Spleen (tissue), 11 donors: ENCODE data around the gene NAALADL2. TPM values are rescaled to one million over a fixed set of nuclear protein-coding genes. Genes with fewer than 3 reads are reported as not detected.

Experiments
- DNase-seq: peaks from one replicate; pipeline ENCODE4 v3.0.0-alpha.2; 2020
- H3K27ac ChIP-seq, 8 donors: fragments of 200-600 bp; sonication (generic) in 7 of 8; 1 replicate in 4 of 8; 2 replicates in 4 of 8; pipeline versions ENCODE4 v1.5.0 to v1.8.0; 2016 to 2021; ENCODE audit warnings: inconsistent platforms in 4 of 8, mild to moderate bottlenecking in 4 of 8, moderate library complexity in 1 of 8
- H3K27me3 ChIP-seq, 7 donors: fragments of 200-600 bp; sonication (generic) in 6 of 7; replicated peaks in 1 of 7; 1 replicate in 4 of 7; 2 replicates in 3 of 7; pipeline versions ENCODE4 v1.5.0 to v1.8.0; 2016 to 2021; ENCODE audit warnings: inconsistent platforms in 3 of 7, mild to moderate bottlenecking in 1 of 7
- H3K36me3 ChIP-seq, 6 donors: fragments of 200-600 bp; sonication (generic) in 5 of 6; 1 replicate in 4 of 6; 2 replicates in 2 of 6; pipeline versions ENCODE4 v1.5.0 to v1.8.0; 2016 to 2021; ENCODE audit warnings: inconsistent platforms in 2 of 6
- H3K4me1 ChIP-seq, 6 donors: fragments of 200-600 bp; sonication (generic) in 5 of 6; 1 replicate in 3 of 6; 2 replicates in 3 of 6; pipeline versions ENCODE4 v1.5.0 to v1.8.0; 2016 to 2021; ENCODE audit warnings: inconsistent platforms in 3 of 6
- H3K4me3 ChIP-seq, 8 donors: fragments of 200-600 bp; sonication (generic) in 7 of 8; 1 replicate in 4 of 8; 2 replicates in 4 of 8; pipeline versions ENCODE4 v1.5.0 to v1.8.0; 2016 to 2021; ENCODE audit warnings: inconsistent platforms in 4 of 8, mild to moderate bottlenecking in 4 of 8, moderate library complexity in 2 of 8
- H3K9me3 ChIP-seq, 8 donors: fragments of 200-600 bp; sonication (generic) in 7 of 8; 1 replicate in 4 of 8; 2 replicates in 4 of 8; pipeline versions ENCODE4 v1.5.0 to v1.8.0; 2016 to 2021; ENCODE audit warnings: inconsistent platforms in 4 of 8
- POLR2A ChIP-seq, 3 donors: fragments of 450-650 bp; IDR thresholded peaks; one replicate each; pipeline ENCODE4 v1.5.1; 2017; ENCODE audit warnings: antibody characterized with exemption in 3 of 3, mild to moderate bottlenecking in 1 of 3
- POLR2AphosphoS5 ChIP-seq, 3 donors: sonication (generic); formaldehyde crosslinking; IDR thresholded peaks; one replicate each; pipeline ENCODE4 v1.5.1; 2017; ENCODE audit warnings: antibody characterized with exemption in 3 of 3
- WGBS, 5 donors: extraction: QIAGEN DNeasy Blood & Tissue Kit in 3 of 5; methylation state at CpG; one replicate each; pipeline versions ENCODE4 v1.1.5 to v1.1.7; 2013 to 2018; 5-methylcytosine and 5-hydroxymethylcytosine counted together
- intact Hi-C: fragments of 100-400 bp; cut with DNase I; formaldehyde crosslinking; loops from one replicate; pipeline ENCODE4 v1.15.0; 2023; ENCODE audit warnings: low total_unique reads
- polyA plus RNA-seq, 3 donors: library from polyadenylated mRNA; stranded (reverse); fragments of 200-250 nt; gene quantifications; one replicate each; pipeline ENCODE4 v1.2.1, GENCODE V29; 2013
- total RNA-seq, 7 donors: library from RNA; depleted of rRNA in 3 of 7; stranded (reverse); fragments of >200 nt in 3 of 7; fragmentation: NEBNext Ultra II Directional in 4 of 7; extraction: Animal tissue kit (Norgen Biotek cat#: 25700) in 4 of 7; gene quantifications; one replicate each; pipeline versions ENCODE4 v1.1.0 to v1.2.1, GENCODE V29; 2016 to 2021
- TF ChIP-seq, protein P1 (sequence below), 11 experiments: fragments of 200-600 bp in 7 of 11; fragments of 450-650 bp in 4 of 11; sonication (generic) in 4 of 11; IDR thresholded peaks in 8 of 11; conservative IDR thresholded peaks in 3 of 11; 1 replicate in 7 of 11; 2 replicates in 4 of 11; pipeline versions ENCODE4 v1.4.0 to v1.8.0; 2016 to 2021; ENCODE audit warnings: antibody characterized with exemption in 11 of 11, inconsistent platforms in 4 of 11, mild to moderate bottlenecking in 1 of 11
- donor health status: healthy with polysubstance abuse.
- donor health status: DM: no; HTN: no; CAD: no; lungs with moderate emphysema.
- donor health status: DM: no; HTN: no; CAD: no.
- donor health status: Bipolar disorder and iron deficiency.
- donor health status: healthy.
- donor health status: DM: no; HTN: no; CAD: no.
- donor health status: DM: yes; HTN: yes; CAD: no.

NAALADL2 gene
- total and polyA plus RNA-seq, 10 donors: 0.09 to 14.4 (median 6.4) TPM

DNA sequence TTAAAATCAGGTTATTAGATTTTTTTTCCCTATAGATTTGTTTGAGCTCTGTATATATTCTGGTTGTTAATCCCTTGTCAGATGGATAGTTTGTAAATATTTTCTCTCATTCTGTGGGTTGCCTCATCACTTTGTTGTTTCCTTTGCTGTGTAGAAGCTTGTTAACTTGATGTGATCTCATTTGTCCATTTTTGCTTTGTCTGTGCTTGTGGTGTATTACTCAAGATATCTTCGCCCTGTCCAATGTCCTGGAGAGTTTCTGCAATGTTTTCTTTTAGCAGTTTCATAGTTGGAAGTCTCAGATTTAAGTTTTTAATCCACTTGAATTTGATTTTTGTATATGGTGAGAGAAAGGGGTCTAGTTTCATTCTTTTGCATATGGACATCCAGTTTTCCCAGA, 699.1 kb downstream of the NAALADL2 start:
- no peaks in the 10 kb centered on the region for H3K4me1 ChIP-seq
- no peaks in the 10 kb centered on the region for H3K36me3 ChIP-seq
- H3K27me3 ChIP-seq: no peaks in the 10 kb centered on the region
- TF ChIP-seq, protein P1, sequence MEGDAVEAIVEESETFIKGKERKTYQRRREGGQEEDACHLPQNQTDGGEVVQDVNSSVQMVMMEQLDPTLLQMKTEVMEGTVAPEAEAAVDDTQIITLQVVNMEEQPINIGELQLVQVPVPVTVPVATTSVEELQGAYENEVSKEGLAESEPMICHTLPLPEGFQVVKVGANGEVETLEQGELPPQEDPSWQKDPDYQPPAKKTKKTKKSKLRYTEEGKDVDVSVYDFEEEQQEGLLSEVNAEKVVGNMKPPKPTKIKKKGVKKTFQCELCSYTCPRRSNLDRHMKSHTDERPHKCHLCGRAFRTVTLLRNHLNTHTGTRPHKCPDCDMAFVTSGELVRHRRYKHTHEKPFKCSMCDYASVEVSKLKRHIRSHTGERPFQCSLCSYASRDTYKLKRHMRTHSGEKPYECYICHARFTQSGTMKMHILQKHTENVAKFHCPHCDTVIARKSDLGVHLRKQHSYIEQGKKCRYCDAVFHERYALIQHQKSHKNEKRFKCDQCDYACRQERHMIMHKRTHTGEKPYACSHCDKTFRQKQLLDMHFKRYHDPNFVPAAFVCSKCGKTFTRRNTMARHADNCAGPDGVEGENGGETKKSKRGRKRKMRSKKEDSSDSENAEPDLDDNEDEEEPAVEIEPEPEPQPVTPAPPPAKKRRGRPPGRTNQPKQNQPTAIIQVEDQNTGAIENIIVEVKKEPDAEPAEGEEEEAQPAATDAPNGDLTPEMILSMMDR (IDR thresholded peaks at IDR 0.05 in 8 of 11, conservative IDR thresholded peaks at IDR 0.05 in 3 of 11): no peak
- TF ChIP-seq POLR2AphosphoS5 (IDR thresholded peaks at IDR 0.05): no peak
- no peak for TF ChIP-seq POLR2A (IDR thresholded peaks at IDR 0.05)
- no peak overlapping the region for H3K4me3 ChIP-seq
- H3K27ac ChIP-seq: no peak overlapping the region
- intact Hi-C loops: no loop called here
- H3K9me3 ChIP-seq: peaks cover 0 to 28% (median 5%) of the 10 kb centered on the region in 8 donors
- 54 to 77% (median 70%) methylated on average over 1 of the region's 1 CpG for WGBS, 5 donors
- DNase-seq: no peak

DNA sequence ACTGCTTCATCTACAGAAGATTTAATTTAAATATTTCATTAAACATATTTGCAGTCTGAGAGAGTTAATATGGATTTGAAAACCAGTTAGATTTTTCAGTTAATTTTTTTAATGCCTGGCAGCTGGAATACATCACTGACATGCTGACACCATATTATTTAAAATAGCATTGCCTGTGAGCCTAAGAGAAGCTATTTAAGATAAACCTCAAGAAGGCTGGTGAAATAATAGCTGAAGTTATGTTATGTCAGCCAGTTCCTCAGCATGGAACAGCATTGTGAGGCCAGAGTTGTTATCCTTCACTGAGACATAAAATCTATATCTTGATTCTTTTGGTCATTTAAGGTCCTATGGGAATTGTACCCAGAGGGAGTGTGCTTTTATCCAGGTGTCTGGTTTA, 705.2 kb downstream of the NAALADL2 start:
- Histone ChIP-seq H3K4me1 (no peaks in the 10 kb centered on the region), H3K9me3 (peaks cover 0 to 13% (median 3%) of the 10 kb centered on the region in 8 donors), H3K4me3 (no peak overlapping the region), H3K36me3 (no peaks in the 10 kb centered on the region), H3K27ac (no peak overlapping the region), H3K27me3 (no peaks in the 10 kb centered on the region)
- no peak for TF ChIP-seq POLR2A (IDR thresholded peaks at IDR 0.05)
- TF ChIP-seq, protein P1 (IDR thresholded peaks at IDR 0.05 in 8 of 11, conservative IDR thresholded peaks at IDR 0.05 in 3 of 11): no peak
- TF ChIP-seq POLR2AphosphoS5 (IDR thresholded peaks at IDR 0.05): no peak
- no peak for DNase-seq
- intact Hi-C loops: no loop called here

DNA sequence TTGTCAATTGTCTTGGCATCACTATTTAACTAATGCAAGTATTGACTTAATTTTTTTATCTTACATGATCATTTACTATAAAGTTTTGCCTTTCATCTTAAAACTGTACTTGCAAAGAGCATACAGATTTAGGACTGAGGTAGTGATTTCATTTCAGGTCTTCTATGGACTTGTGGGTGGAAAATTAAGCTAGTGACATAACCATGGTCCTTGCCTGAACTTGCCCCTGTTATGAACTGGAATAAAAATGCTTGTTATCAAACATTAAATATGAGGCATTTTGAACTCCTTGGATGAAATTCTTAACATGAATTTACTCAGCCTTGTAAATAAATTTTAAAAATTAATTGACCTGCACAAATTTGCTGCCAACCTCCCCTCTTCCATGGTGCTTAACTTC, 712.0 kb downstream of the NAALADL2 start:
- no peaks in the 10 kb centered on the region for H3K27me3 ChIP-seq
- no peak for TF ChIP-seq POLR2AphosphoS5 (IDR thresholded peaks at IDR 0.05)
- TF ChIP-seq POLR2A (IDR thresholded peaks at IDR 0.05): no peak
- TF ChIP-seq, protein P1 (IDR thresholded peaks at IDR 0.05 in 8 of 11, conservative IDR thresholded peaks at IDR 0.05 in 3 of 11): no peak
- H3K4me3 ChIP-seq: no peak overlapping the region

DNA sequence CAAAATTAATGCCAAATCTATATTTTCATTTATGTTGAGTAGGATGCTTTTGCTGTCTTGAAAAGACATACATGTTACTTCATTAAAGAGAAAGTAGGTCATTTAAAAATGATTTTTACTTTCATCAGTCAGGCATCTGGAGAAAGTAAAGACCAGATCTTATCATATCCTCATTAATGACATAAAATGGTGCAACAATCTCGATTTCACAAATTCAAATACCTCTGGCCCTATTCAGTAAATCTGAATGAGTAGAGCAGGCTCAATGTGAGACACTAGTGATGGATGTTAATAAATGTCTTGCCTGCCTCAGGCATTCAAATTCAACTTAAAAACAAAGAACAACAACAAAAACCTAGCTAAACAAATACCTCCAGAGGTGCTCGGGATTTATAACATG, 714.1 kb downstream of the NAALADL2 start:
- WGBS, 5 donors: 62 to 79% (median 68%) methylated on average over 2 of the region's 2 CpGs
- Histone ChIP-seq H3K27me3 (no peaks in the 10 kb centered on the region), H3K9me3 (no peaks in the 10 kb centered on the region), H3K36me3 (no peaks in the 10 kb centered on the region), H3K4me1 (no peaks in the 10 kb centered on the region), H3K27ac (no peak overlapping the region), H3K4me3 (no peak overlapping the region)
- intact Hi-C loops: no loop called here
- no peak for DNase-seq
- no peak for TF ChIP-seq POLR2A (IDR thresholded peaks at IDR 0.05)
- TF ChIP-seq, protein P1 (IDR thresholded peaks at IDR 0.05 in 8 of 11, conservative IDR thresholded peaks at IDR 0.05 in 3 of 11): no peak
- no peak for TF ChIP-seq POLR2AphosphoS5 (IDR thresholded peaks at IDR 0.05)

More for the DNA sequence above, 712.0 kb downstream of the NAALADL2 start:
- H3K27ac ChIP-seq: no peak overlapping the region
- no peak for DNase-seq
- intact Hi-C loops: no loop called here
- no peaks in the 10 kb centered on the region for H3K9me3 ChIP-seq
- H3K4me1 ChIP-seq: no peaks in the 10 kb centered on the region
- H3K36me3 ChIP-seq: no peaks in the 10 kb centered on the region
